Stimulated activated CD8-positive, alpha-beta memory T cell treated with anti-CD3 and anti-CD28 coated beads, Interleukin-15, amount 100 ng/mL, for 48 hours (primary cell): Measurements from ENCODE around the gene COL16A1.

ENCODE experiments used
- DNase-seq, 2 donors: peaks; one replicate each; pipeline ENCODE4 v3.0.0-alpha.2; 2020; ENCODE audit warnings: low read depth in 2 of 2

Gene COL16A1

DNA sequence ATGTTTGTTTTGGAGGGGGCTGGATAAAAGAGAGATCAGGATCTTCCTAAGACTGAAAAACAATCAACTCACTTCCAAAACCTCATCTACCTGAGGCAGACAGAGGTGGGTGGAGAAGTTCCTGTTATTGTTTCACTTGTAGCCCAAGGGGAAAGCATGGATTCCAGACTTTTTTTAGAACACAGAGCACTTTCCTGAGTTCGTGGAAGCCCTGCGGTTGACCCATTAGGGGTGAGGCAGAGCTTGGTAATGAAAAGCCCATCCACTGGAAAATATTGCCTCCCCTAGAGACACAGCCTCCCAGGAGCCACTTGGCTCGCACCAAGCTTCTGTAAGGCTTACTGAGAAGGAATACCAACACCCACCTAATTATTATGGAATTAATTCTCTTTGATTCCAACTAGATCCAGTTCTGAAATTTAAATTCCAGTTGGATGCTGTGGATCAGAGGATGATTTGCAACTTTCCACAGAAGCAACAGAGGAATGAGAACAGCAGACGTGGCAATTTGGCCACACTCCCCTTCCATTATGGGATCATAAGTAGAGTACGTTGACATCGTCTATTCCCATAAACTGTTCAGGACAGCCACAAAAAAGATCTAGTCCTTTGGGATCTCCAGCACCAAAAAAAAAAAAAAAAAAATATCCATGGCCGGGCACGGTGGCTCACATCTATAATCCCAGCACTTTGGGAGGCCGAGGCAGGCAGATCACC is 55.0 kb downstream of the COL16A1 start:
- DNase-seq: no peak

DNA sequence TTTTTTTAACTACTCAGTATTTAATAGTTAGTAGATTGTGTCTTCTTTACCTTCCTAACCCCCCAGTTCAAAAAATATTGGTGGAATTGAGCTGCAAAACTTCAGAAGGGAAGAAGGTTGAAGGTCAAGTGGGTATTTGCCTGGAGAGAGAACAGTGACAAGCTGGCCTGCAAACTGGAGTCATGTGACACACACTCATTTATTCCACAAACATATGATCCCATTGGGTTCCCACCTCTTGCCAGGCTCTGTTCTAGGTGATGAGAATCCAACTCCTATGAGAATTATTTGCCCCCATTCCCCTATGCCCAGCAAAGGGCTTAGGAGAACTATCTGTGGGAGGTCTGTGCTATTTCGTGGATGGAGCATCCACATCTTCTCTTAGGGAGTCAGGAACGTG is 55.6 kb downstream of the COL16A1 start:
- no peak for DNase-seq

DNA sequence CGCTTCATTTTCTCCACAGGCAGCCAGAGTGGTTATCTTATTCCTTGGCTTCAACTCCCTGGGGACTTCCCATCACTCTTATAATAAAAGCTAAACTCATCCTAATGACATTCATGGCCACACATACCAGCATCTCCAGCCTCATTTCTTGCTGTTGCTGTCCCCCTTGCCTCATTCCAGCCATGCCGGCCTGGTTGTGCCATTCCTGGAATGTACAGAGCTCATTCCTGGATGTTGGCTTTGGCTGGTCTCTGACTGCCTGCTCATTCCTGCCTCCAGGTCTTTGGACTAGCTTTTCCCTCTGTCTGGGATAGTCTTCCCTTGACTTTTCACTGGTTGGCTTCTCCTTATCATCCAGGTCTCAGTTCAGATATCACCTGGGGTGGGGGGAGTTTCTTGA is 56.7 kb downstream of the COL16A1 start:
- DNase-seq: no peak

DNA sequence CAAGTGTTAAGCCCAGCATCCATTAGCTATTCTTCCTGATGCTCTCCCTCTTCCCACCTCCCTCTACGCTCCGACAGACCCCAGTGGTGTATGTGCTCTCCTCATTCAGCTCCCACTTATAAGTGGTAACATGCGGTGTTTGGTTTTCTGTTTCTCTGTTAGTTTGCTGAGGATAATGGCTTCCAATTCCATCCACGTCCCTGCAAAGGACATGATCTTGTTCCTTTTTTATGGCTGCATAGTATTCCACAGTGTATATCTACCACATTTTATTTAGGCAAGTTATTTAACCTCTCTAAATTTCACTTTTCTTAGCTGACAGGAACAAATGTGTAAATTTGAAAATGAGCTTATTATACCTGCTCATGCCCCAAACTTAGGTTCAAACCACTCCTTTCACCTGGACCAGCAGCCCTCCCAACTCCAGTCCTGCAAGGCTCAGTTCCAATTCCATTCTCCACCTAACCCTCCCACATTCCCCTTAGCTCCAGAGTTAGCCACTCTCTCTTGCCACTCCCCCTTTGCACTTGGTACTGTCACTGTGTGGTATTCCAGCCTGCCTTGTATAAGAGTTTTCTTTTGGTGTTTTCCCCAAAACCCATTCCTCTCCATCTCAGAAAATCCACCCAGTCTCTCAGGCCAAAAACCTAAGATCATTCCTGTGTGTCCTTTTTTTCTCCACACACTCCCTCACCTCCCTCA is 57.4 kb downstream of the COL16A1 start:
- no peak for DNase-seq

DNA sequence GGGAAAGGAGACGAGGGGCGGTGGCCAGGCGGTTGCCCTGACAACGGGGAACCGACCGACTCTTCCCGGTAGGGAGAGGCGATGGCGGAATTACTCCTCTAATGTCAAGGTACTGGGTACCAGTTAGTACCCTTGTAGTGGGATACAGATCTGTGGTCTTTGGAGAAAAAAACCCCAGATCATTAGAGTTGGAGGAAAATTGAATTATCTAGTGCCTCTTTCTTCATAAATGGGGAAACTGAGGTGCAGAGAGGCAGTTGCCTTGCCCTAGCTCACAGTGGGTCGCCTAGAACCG is 58.6 kb downstream of the COL16A1 start:
- no peak for DNase-seq

DNA sequence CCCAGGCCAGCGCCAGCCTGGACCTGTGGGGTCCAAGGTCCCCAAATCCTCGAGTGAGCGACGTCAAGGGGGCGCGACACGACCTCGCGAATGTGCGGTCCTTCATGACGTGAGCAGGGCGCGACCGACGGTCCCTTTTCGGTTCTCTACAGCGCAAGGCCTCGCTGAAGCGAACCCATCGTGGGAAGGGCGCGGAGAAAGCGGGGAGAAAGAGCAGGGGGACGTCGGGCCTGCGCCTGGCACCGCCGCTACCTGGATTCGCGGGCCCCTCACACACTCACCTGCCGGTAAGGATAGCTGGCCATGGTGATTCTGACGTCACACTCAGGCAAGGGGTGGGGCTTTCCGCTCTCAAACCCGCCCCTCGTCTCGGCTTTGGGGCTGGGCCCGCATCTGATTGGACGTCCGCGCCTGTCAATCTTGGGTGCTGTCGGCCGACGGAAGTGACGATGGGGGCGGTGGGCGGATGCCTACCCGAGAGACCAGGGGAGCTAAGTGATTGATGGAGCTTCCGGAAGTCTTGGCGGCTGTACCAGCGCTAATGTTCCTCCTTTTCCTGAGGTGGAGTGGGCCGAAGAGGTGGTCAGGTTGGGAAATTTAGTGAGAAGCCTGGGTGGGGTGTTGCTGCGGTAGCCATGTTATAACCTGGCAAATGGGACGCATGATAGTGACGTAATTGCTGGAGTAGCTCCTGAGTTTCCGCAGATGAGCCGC is 59.1 kb downstream of the COL16A1 start, which contains the start of gene PEF1:
Gene PEF1, minus strand, starts transcription at position 317 of the 714 bp plus-strand sequence. Its CDS starts 12 bp downstream, at position 305.
- DNase-seq: peak; percentile 98

DNA sequence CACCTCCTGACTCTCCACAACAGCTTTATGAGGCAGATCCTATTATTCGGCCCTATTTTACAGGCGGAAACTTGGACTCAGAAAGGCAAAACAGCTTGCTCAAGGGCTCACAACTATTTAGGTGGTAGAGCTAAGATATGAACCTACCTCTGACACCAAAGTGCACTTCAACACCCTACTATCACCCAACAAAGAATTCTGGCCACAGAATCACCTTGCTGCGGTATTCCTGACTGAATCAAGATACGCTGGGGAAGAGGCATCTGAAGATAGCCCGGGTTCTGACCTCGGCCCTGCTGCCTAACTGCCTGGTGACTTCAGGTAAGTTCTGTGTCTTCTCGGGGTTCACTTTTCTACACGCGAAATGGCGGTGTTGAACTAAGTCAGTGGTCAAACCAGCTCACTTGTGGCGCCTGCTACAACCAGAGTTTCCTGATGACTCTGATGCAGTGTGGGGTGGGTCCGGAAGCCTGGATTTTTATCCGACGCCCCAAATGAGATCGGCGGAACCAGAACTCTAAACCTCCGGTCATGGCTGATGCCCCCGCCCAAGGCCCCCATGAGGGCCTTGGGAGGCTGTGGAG is 59.7 kb downstream of the COL16A1 start:
- no peak for DNase-seq

DNA sequence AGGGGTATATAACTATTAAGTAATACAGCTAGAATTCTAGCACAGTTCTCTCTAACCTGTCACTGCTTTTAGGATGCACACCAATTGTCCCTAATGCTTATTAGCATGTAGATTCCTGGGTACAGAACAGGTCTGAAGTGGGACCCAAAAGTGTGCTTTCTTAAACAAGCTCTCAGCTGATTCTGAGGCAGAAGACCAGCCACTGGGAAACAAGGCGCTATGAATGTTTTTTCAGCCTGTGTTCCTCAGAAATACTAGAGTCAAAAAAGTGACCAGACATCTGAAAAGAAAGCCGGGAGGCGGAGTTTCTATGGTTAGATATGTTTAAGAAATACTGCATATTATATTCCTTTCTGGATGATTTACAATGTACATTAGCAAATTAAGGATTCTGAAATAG is 60.9 kb downstream of the COL16A1 start:
- no peak for DNase-seq

DNA sequence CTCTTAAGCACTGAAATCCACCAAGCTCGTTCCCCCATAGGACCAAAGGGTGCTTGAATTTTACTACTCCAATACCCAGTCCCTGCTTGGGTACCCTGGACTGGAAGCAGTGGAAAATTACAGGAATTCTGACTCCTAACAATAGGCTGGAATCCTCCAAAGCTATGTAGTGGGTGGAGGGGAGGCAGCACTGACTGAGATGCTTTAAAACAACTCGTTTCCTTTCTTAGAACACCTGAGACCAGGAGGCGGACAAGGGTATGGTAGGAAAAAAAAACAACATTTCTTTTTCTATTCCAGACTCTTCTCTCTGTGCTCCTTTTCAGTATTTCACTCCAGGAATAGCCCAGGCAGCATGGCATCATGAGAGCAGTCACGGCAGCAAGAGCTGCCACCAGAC is 61.5 kb downstream of the COL16A1 start:
- no peak for DNase-seq

DNA sequence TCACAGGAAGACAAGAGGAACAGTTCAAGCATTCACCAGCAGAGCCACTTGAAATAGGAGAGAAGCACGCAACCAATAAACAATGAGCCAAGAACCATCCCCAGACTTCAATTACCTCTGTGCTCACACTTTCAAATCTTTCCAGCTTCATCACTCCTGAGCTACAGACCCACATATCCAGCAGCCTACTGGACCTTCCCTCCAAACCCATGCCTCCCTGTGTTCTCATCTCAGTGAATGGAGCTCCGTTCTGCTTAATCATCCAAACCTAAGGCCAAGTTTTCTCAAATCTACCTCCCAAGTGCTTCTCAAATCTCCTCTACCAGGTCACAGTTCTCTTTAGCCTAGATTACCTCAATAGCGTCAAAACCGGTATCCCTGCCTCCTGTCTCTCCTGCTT is 62.9 kb downstream of the COL16A1 start:
- DNase-seq: no peak

DNA sequence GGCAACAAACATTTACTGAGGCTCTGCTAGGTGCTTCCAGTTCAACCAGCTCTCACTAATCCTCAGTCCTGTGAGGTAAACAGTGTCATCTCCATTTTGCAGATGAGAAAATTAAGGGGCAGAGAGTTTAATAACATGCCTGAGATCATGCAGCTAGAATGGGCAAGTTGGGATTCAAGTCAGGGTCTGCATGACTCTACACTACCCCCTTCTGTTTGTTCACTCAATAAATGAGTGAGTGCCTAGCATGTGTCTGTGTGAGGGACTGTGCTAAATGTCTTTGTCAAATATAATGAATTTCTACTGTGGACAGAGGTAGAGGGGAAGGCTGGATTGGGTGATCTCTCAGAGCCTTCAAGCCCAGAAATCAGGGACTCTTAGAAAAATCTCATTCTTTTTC is 63.6 kb downstream of the COL16A1 start:
- DNase-seq: no peak

DNA sequence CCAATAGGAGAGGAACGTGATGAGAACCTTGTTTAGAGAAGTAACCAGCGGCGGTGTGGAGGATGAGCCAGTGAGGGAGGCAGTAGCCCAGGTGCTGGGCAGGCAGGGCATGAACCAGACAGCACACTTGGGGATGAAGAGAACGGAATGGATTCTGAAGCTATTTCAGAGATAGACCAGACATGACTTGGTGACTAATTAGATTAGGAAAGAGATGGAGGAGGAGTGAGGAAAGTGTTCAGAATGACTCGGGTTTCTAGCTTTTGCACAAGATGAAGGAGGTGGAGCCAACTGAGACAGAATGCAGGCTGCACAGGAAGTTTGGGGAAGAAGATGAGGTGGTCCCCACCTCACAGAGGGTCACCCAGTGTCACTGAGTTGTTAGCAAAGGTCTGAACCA is 64.3 kb downstream of the COL16A1 start:
- no peak for DNase-seq

DNA sequence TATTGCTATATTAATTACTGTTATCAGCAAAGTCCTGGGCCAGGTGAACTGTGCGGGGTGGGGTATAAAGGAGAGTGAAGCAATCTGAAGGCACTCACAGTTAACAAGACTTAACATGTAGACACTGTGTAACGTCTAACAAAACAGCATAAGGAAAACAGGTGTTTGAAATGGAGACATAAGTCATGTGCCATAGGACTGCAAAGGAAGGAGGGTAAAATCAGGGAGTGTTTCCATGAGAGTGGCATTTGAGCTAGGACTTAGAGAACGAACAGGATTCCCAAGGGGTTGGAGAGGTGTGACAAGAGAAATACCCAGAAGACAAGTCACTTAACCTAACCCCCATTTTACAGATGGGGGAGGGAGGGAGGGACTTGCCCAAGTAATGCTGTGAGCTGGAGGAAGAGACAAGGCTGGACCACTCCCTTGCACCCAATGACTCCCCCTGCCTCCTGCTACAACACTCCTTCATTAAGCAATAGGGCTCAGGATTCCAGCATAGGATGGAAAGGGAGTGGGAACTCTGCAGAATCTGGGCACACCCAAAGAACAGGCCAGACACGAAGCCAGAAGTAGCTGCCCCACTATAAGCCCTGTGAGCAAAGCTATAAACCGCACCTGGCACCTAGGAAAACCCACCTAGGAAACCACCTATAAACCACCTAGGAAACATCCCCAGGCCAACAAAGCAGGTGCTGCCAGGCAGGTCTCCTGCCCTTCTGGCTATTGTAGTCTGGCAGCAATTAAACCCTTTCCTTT is 65.7 kb downstream of the COL16A1 start:
- DNase-seq: no peak

DNA sequence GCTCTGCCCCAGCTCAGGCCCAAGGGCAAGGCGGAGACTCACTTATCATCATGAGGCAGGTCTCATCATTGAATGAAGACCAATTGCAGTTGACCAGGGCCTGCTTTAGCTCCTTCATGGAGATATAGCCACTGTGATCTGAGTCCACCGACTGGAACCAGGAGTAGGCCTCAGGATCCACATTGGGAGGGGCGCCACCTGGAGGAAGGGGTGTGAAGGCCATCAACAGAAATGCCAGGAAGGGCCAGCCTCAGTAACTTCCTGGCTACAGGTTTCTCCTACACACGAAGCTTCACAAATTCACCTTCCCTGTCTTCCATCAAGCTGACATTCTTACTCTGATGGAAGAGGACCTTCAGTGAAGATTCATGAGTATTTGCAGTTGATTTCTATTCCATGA is 70.7 kb downstream of the COL16A1 start:
- no peak for DNase-seq

DNA sequence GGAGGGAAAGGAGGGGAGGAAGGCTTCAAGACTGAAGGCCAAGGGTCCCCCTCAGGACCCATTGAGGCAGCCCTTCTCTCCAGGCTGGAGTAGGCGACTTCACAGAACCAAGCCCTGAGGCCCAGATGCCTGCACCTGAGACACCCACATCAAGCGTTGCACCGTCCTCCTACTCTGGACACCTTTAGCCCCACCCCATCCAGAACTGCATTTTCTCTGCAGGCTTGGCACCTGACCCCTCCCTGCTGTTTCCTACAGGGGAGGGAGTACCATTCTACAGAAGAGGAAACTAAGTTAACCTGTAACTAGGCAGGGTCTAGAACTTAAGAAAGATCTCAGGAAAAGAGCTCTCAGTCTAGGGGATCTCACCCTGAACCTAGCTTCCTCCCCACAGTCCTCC is 71.2 kb downstream of the COL16A1 start:
- DNase-seq: no peak

DNA sequence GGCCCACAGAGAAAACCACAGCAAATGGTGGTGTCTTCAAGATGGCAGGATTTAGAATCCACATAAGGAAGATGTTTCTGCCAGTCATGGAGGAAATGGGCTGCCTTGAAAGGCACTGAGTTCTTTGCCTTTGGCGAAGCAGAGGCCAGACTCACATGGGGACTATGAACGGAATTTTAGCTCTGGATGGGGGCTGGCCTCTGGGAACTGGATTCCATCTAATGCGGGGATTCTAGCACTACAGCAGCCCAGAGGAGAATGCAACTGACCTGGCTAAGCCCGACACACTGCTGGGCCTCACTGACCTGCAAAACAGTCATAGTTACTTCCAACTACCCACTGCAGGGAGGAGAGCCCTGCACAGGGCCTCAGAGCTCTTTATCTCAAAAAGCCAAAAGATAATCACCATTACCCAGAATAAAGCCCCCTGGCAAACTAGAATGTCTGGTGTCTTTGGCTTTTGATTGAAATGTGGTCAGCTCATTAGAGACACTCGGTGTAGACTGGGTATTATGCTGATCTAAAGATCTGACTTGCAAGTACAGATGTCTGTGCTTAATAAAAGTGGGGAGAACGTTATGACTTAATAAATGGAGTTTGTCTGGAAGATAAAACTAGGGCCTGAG is 74.8 kb downstream of the COL16A1 start:
- DNase-seq: no peak

DNA sequence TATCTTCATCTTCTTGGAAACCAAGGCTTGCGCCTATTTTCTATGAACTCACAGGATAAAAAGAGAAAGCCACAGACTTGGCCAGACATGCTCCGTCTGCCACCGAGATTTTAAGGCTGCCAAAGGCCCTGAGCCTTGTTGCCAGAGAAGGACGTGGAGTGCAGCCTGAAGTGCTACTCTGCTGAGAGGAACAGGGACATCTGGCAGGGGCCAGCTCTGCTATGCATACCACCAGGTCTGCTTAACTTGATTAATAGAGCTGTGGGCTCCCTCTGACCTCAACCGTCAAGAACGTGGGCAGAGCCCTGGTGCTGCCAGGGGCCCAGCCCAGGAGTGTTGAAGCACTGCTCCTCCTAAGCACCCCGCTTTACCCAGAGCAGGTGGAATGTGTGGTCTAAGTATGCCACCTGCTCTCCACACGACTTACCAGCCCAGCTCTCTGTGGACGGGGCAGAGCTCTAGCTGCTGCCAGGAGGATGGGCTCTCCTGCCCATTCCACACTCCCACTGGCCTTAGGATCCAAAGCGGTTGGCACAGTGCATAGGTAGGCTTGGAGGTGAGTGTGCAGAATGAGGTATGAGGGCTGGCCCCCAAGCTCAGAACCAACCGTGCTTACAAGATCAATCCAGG is 75.8 kb downstream of the COL16A1 start:
- DNase-seq: no peak

DNA sequence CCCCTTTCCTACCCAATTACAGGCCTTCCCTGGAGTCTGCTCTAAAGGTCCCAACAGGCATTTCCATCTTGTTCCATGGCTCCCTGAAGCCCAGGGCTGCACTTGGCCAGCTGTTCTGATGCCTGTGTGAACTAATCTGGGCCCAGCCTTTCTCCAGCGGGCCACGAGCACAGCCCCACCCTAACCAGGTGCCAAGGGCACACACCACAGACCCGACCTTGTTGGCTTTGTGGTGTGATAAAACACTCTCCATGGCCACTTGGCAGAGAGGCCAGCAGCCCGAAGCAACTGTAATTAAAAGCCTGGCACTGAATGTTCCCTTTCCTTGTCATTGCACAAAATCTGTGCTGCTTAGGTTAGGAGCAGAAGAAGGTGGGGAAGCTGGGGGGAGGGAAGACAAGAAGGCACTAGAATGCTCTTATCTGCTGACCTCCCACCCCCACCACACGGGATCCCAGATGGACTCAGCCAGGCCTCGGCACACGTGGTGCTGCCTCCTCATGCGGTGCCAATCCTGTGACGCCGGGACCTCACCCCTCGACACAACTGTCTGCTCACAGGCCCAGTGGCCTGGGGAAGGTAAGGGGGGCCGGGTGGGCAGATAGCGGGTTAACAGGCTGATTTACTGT is 76.4 kb downstream of the COL16A1 start:
- DNase-seq: no peak

DNA sequence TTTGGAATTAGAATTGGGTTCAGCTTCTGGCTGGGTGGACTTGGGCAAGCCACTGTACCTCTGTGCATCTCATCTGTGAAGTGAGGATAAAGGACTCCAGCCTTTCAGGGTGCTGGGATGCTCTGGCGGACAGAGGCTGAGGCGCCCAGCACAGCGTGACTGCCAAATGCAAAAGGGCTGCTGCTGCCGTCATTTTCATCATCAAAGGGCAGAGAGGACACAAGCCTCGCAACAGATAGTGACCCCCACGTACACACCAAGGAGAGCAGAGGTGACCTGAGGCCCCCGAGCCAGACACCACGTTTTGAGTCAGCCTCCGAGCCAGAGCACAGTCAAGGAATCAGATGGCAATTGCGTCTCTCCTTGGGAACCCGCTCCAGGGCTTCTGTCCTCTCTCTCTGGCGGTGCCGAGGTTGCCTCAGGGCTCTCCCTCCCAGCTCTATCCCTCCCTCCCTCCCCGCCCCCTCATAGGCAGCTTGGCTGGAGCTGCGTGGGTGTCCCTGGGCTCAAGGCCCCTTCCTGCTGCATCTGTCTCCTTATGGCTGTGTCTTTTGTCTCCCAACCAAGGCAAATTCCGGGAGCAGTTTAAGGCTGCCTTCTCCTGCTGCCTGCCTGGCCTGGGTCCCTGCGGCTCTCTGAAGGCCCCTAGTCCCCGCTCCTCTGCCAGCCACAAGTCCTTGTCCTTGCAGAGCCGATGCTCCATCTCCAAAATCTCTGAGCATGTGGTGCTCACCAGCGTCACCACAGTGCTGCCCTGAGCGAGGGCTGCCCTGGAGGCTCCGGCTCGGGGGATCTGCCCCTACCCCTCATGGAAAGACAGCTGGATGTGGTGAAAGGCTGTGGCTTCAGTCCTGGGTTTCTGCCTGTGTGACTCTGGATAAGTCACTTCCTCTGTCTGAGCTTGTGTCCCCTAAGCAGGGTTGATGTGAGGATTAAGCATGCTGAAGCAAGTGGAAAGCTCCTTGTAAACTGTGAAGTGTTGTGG is 77.3 kb downstream of the COL16A1 start:
- no peak for DNase-seq
